Measurements from ENCODE around the gene CLNK. TPM values are rescaled to one million over a fixed set of nuclear protein-coding genes. Genes with fewer than 3 reads are reported as not detected.

The CLNK gene
- total and polyA plus RNA-seq, 8 donors: 0.08 to 2.7 (median 0.72) TPM; not detected in 4

DNA sequence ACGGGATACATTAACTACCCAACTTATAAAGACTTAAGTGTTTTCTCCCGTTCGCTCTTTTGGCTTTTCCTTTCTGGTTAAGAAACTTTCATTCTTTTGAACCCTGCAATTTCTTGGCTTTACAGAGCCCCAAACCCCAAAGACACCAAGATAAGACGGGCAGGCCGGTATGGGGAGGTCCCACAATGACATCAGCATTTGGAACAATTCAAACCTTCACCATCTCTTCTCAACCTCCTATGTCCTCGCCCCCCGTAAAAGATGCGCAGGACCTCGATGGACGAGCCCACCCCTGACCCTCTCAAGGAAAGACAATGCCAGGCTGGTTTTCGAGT lies 228.3 kb downstream of the CLNK start:
- WGBS, 5 donors: 40 to 53% (median 42%) methylated on average over 11 of the region's 11 CpGs
- DNase-seq: no peak
- H3K27me3 ChIP-seq: peaks cover 0 to 17% (median 11%) of the 10 kb centered on the region in 3 donors
- peak overlapping the region; percentile 60 to 64 (median 62) for H3K4me3 ChIP-seq
- intact Hi-C loops (cut with DNase I; ENCODE audit: low total_unique reads): no loop called here
- peaks cover 0 to 8% (median 1%) of the 10 kb centered on the region in 4 donors for H3K9me3 ChIP-seq
- TF ChIP-seq POLR2A (IDR thresholded peaks at IDR 0.05) (no peak), CTCF (IDR thresholded peaks at IDR 0.05) (no peak), POLR2AphosphoS5 (IDR thresholded peaks at IDR 0.05) (no peak), EP300 (IDR thresholded peaks at IDR 0.05) (no peak)
- peaks cover 7 to 22% (median 17%) of the 10 kb centered on the region in 4 donors for H3K4me1 ChIP-seq
- peaks cover 3 to 39% (median 30%) of the 10 kb centered on the region in 4 donors for H3K36me3 ChIP-seq
- H3K27ac ChIP-seq: peak overlapping the region in 3 of 5 donors; percentile 53 to 83 (median 75)

DNA sequence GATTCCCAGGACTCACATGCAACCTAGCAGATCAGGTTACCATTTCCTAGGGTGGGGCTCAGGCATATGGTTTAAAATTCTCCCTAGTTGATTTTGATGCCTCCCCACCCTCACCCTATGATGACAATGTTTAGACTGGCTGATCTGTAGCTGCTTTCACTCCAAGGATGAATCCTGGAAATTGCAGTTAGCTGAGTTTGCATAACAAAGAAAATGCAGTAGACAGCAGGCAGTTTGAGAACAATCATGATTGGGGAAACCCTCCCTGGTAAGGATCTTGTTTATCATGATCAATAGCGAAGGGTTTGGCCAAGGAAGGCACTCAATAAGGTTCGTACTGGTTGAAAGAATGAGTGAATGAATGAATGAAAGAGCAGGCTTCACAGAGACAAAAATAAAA lies 229.4 kb downstream of the CLNK start:
- peaks cover 0 to 7% (median 4%) of the 10 kb centered on the region in 3 donors for H3K27me3 ChIP-seq
- intact Hi-C loops (cut with DNase I; ENCODE audit: low total_unique reads): no loop called here
- WGBS, 5 donors: 94 to 100% (median 97%) methylated on average over 2 of the region's 2 CpGs

GRCh38 chr4:10454726-10455125 lies 229.8 kb downstream of the CLNK start:
- H3K4me1 ChIP-seq: peaks cover 5 to 18% (median 13%) of the 10 kb centered on the region in 4 donors
- no peak for DNase-seq
- H3K36me3 ChIP-seq: peaks cover 6 to 53% (median 41%) of the 10 kb centered on the region in 4 donors
- peaks cover 0 to 17% (median 6%) of the 10 kb centered on the region in 4 donors for H3K9me3 ChIP-seq
- no peak overlapping the region for H3K4me3 ChIP-seq
- TF ChIP-seq CTCF (IDR thresholded peaks at IDR 0.05) (no peak), POLR2AphosphoS5 (IDR thresholded peaks at IDR 0.05) (no peak), EP300 (IDR thresholded peaks at IDR 0.05) (no peak), POLR2A (IDR thresholded peaks at IDR 0.05) (no peak)
- intact Hi-C loops (cut with DNase I; ENCODE audit: low total_unique reads): no loop called here
- WGBS, 5 donors: 83 to 95% (median 91%) methylated on average over 6 of the region's 6 CpGs
- H3K27ac ChIP-seq: no peak overlapping the region
- H3K27me3 ChIP-seq: peaks cover 0 to 4% (median 3%) of the 10 kb centered on the region in 3 donors

More for the DNA sequence above, 229.4 kb downstream of the CLNK start:
- TF ChIP-seq CTCF (IDR thresholded peaks at IDR 0.05) (no peak), POLR2AphosphoS5 (IDR thresholded peaks at IDR 0.05) (no peak), EP300 (IDR thresholded peaks at IDR 0.05) (no peak), POLR2A (IDR thresholded peaks at IDR 0.05) (no peak)
- Histone ChIP-seq H3K4me1 (peaks cover 5 to 18% (median 13%) of the 10 kb centered on the region in 4 donors), H3K27ac (no peak overlapping the region), H3K36me3 (peaks cover 5 to 49% (median 37%) of the 10 kb centered on the region in 4 donors), H3K9me3 (peaks cover 0 to 13% (median 3%) of the 10 kb centered on the region in 4 donors), H3K4me3 (no peak overlapping the region)
- no peak for DNase-seq

DNA sequence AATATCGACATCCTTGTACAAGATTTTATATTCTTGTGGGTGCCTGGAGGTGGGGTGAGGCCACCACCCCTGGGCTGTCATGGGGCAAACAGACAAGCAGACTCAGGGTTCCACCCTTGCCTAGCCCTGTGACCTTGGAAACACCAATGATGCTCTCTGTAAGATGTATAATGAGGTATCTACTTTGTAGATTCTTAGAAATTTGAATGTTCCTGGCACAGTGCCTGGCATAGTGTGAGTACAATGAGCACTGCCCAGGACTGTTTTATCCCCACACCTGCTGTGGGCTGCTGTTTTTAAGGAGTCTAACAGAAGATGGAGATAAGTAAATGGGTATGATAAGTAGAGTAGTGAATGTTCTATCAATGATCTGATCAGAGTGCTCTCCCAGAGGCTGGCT lies 230.4 kb downstream of the CLNK start:
- H3K4me3 ChIP-seq: no peak overlapping the region

More for the DNA sequence above, 230.4 kb downstream of the CLNK start:
- 93 to 100% (median 100%) methylated on average over 1 of the region's 1 CpG for WGBS, 5 donors
- Histone ChIP-seq H3K9me3 (peaks cover 0 to 19% (median 9%) of the 10 kb centered on the region in 4 donors), H3K4me1 (peaks cover 5 to 18% (median 13%) of the 10 kb centered on the region in 4 donors), H3K36me3 (peaks cover 6 to 57% (median 44%) of the 10 kb centered on the region in 4 donors), H3K27me3 (peaks cover 0 to 4% (median 0%) of the 10 kb centered on the region in 3 donors), H3K27ac (no peak overlapping the region)
- DNase-seq: no peak
- intact Hi-C loops (cut with DNase I; ENCODE audit: low total_unique reads): no loop called here
- TF ChIP-seq EP300 (IDR thresholded peaks at IDR 0.05) (no peak), CTCF (IDR thresholded peaks at IDR 0.05) (no peak), POLR2AphosphoS5 (IDR thresholded peaks at IDR 0.05) (no peak), POLR2A (IDR thresholded peaks at IDR 0.05) (no peak)
